ENCODE data around the gene CTSW. TPM values are rescaled to one million over a fixed set of nuclear protein-coding genes. Genes with fewer than 3 reads are reported as not detected.

Gene CTSW
- total and polyA plus RNA-seq, 9 donors, result 0.48 to 2.3 (median 0.75) TPM

DNA sequence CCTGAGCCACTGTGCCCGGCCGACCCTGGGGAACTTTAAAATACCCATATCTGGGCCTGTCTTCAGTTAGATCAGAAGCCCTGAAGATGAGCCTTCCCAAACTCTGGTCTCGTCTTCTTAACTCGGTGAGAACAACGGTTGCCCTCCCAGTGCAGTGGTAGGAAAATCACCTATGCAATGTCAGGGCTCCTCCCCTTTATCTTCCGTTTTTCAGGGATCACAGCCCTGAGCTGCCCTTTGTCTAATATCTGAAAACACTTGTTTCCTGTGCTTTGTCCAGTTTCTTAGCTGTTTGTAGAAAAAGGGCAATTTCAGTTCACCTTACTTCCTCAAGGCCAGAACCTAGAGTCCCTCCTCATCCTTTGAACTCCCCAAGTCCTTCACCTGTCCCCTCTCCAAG is 49.0 kb downstream of the CTSW start:
- H3K4me3 ChIP-seq (ENCODE audit: low read length), result no peak overlapping the region

DNA sequence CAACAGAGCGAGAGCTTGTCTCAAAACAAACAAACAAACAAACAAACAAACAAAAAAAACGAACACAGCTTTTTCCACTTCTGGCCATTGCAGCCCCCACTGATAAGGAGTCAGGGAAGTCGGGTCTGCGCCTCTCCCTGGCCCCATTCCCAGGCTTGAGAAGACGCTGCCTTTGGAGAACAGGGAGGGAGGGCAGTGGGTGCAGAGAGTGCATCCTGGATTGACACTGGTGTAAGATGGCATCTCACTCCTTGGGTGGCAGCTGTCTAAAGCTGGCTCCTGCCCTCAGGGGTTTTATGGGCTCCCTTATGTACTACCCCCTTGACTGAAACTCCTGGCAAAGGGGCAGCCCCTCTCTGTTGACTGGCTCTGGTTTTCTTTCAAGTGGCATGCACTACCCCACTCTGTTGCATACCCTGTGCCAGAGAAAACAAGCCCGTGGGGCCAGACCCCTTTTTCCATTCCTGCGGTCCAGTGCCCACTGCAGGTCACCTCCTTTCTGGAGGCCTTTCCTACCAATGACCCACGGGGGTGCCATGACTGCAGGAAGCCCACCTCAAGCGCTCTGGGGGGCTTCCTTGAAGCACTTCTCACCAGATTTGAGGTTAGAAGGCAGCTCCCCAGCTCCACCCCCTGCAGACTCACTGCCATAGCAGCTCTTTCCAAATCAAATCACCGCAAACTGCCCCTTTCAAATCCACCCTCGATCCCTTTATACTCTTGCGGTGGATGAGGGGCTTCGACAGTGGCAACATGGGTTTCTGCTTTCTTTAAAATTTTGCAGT is 52.3 kb downstream of the CTSW start:
- no peak overlapping the region for H3K4me3 ChIP-seq (ENCODE audit: low read length)
- H3K27ac ChIP-seq (ENCODE audit: low read length), result no peak overlapping the region
- H3K27me3 ChIP-seq (ENCODE audit: control insufficient read depth, insufficient read depth, low read length), result no peaks in the 10 kb centered on the region
- H3K36me3 ChIP-seq (ENCODE audit: control insufficient read depth, insufficient read depth, low read length), result no peaks in the 10 kb centered on the region
- no peaks in the 10 kb centered on the region for H3K4me1 ChIP-seq (ENCODE audit: control insufficient read depth, insufficient read depth, low read length)
- no peaks in the 10 kb centered on the region for H3K9me3 ChIP-seq (replicated peaks; ENCODE audit: control insufficient read depth, low read depth, low read length)
- DNase-seq, result no peak
- 60% methylated on average over 9 of the region's 13 CpGs for WGBS (ENCODE audit: insufficient coverage)

More for the DNA sequence above, 49.0 kb downstream of the CTSW start:
- Histone ChIP-seq H3K27me3 (ENCODE audit: control insufficient read depth, insufficient read depth, low read length) (no peaks in the 10 kb centered on the region), H3K9me3 (replicated peaks; ENCODE audit: control insufficient read depth, low read depth, low read length) (no peaks in the 10 kb centered on the region), H3K27ac (ENCODE audit: low read length) (no peak overlapping the region), H3K36me3 (ENCODE audit: control insufficient read depth, insufficient read depth, low read length) (no peaks in the 10 kb centered on the region), H3K4me1 (ENCODE audit: control insufficient read depth, insufficient read depth, low read length) (no peaks in the 10 kb centered on the region)
- DNase-seq, result no peak
- WGBS (ENCODE audit: insufficient coverage), result 80% methylated on average over 4 of the region's 6 CpGs

DNA sequence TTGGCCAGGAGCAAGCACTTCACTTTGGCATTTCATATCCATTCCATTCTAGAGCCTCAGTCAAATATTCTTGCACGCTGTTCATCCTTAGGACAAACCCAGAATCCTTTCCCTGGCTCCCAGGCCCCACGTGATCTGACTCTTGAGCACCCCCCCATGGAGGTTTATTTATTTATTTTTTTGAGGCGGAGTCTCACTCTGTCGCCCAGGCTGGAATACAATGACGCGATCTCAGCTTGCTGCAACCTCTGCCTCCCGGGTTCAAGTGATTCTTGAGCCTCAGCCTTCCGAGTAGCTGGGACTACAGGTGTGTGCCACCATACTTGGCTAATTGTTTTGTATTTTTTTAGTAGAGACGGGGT is 52.9 kb downstream of the CTSW start:
- Histone ChIP-seq H3K9me3 (replicated peaks; ENCODE audit: control insufficient read depth, low read depth, low read length) (no peaks in the 10 kb centered on the region), H3K36me3 (ENCODE audit: control insufficient read depth, insufficient read depth, low read length) (no peaks in the 10 kb centered on the region), H3K27me3 (ENCODE audit: control insufficient read depth, insufficient read depth, low read length) (no peaks in the 10 kb centered on the region), H3K27ac (ENCODE audit: low read length) (no peak overlapping the region), H3K4me1 (ENCODE audit: control insufficient read depth, insufficient read depth, low read length) (no peaks in the 10 kb centered on the region), H3K4me3 (ENCODE audit: low read length) (no peak overlapping the region)
- no peak for DNase-seq
- WGBS (ENCODE audit: insufficient coverage), result 44% methylated on average over 7 of the region's 9 CpGs

Other genes starting within 250 kb of the CTSW start
- 27.7 TPM for gene SIPA1, start 241.7 kb upstream of the CTSW start, total RNA-seq
- gene SIPA1, start 241.7 kb upstream of the CTSW start, polyA plus RNA-seq (ENCODE audit: insufficient read depth in 1 of 8, insufficient read length in 8 of 8, low replicate concordance in 1 of 8), result 10 to 100 TPM; 36.2 to 49.6 (median 40.9) TPM
- 18.8 TPM for gene RELA, start 216.9 kb upstream of the CTSW start, total RNA-seq
- gene RELA, start 216.9 kb upstream of the CTSW start, polyA plus RNA-seq (ENCODE audit: insufficient read depth in 1 of 8, insufficient read length in 8 of 8, low replicate concordance in 1 of 8), result 10 to 100 TPM; 38.6 to 54.2 (median 44.5) TPM
- 40.4 TPM for gene KAT5, start 167.6 kb upstream of the CTSW start, total RNA-seq
- gene KAT5, start 167.6 kb upstream of the CTSW start, polyA plus RNA-seq (ENCODE audit: insufficient read depth in 1 of 8, insufficient read length in 8 of 8, low replicate concordance in 1 of 8), result 10 to 100 TPM; 31.1 to 45.4 (median 39.7) TPM
- gene RNASEH2C, start 159.0 kb upstream of the CTSW start, total RNA-seq, result 35.1 TPM
- 10 to 100 TPM; 23.3 to 37.8 (median 25.6) TPM for gene RNASEH2C, start 159.0 kb upstream of the CTSW start, polyA plus RNA-seq (ENCODE audit: insufficient read depth in 1 of 8, insufficient read length in 8 of 8, low replicate concordance in 1 of 8)
- gene AP5B1, start 98.9 kb upstream of the CTSW start, total RNA-seq, result 1.6 TPM
- 1 to 10 TPM; 1.6 to 3.4 (median 2.2) TPM for gene AP5B1, start 98.9 kb upstream of the CTSW start, polyA plus RNA-seq (ENCODE audit: insufficient read depth in 1 of 8, insufficient read length in 8 of 8, low replicate concordance in 1 of 8)
- not detected for gene OVOL1, start 92.8 kb upstream of the CTSW start, total RNA-seq
- gene OVOL1, start 92.8 kb upstream of the CTSW start, polyA plus RNA-seq (ENCODE audit: insufficient read depth in 1 of 8, insufficient read length in 8 of 8, low replicate concordance in 1 of 8), result 1 to 10 TPM in 1 of 8 donors, under 1 TPM in 2, not detected in 5; 0.32 to 1.7 (median 0.41) TPM
- 0.98 TPM for gene SNX32, start 45.9 kb upstream of the CTSW start, total RNA-seq
- gene SNX32, start 45.9 kb upstream of the CTSW start, polyA plus RNA-seq (ENCODE audit: insufficient read depth in 1 of 8, insufficient read length in 8 of 8, low replicate concordance in 1 of 8), result 1 to 10 TPM in 7 of 8 donors, under 1 TPM in 1; 1.00 to 2.6 (median 1.5) TPM
- gene CFL1, start 21.7 kb upstream of the CTSW start, total RNA-seq, result 436 TPM
- gene CFL1, start 21.7 kb upstream of the CTSW start, polyA plus RNA-seq (ENCODE audit: insufficient read depth in 1 of 8, insufficient read length in 8 of 8, low replicate concordance in 1 of 8), result 100 to 1,000 TPM; 590 to 789 (median 728) TPM
- gene MUS81, start 19.4 kb upstream of the CTSW start, total RNA-seq, result 34.4 TPM
- 10 to 100 TPM; 35.7 to 49.5 (median 46.6) TPM for gene MUS81, start 19.4 kb upstream of the CTSW start, polyA plus RNA-seq (ENCODE audit: insufficient read depth in 1 of 8, insufficient read length in 8 of 8, low replicate concordance in 1 of 8)
- gene EFEMP2, start 7.0 kb upstream of the CTSW start, total RNA-seq, result 73.9 TPM
- gene EFEMP2, start 7.0 kb upstream of the CTSW start, polyA plus RNA-seq (ENCODE audit: insufficient read depth in 1 of 8, insufficient read length in 8 of 8, low replicate concordance in 1 of 8), result 100 to 1,000 TPM in 6 of 8 donors, 10 to 100 TPM in 2; 84.6 to 138 (median 116) TPM
- 47.1 TPM for gene FIBP, start 8.6 kb downstream of the CTSW start, total RNA-seq
- gene FIBP, start 8.6 kb downstream of the CTSW start, polyA plus RNA-seq (ENCODE audit: insufficient read depth in 1 of 8, insufficient read length in 8 of 8, low replicate concordance in 1 of 8), result 10 to 100 TPM; 52.9 to 63.8 (median 60.7) TPM
- 14.2 TPM for gene CCDC85B, start 10.8 kb downstream of the CTSW start, total RNA-seq
- gene CCDC85B, start 10.8 kb downstream of the CTSW start, polyA plus RNA-seq (ENCODE audit: insufficient read depth in 1 of 8, insufficient read length in 8 of 8, low replicate concordance in 1 of 8), result 10 to 100 TPM; 15.0 to 23.9 (median 21.8) TPM
- gene FOSL1, start 20.6 kb downstream of the CTSW start, total RNA-seq, result not detected
- gene FOSL1, start 20.6 kb downstream of the CTSW start, polyA plus RNA-seq (ENCODE audit: insufficient read depth in 1 of 8, insufficient read length in 8 of 8, low replicate concordance in 1 of 8), result under 1 TPM; 0.19 to 0.66 (median 0.46) TPM
- gene C11orf68, start 39.2 kb downstream of the CTSW start, total RNA-seq, result 13.6 TPM
- gene C11orf68, start 39.2 kb downstream of the CTSW start, polyA plus RNA-seq (ENCODE audit: insufficient read depth in 1 of 8, insufficient read length in 8 of 8, low replicate concordance in 1 of 8), result 10 to 100 TPM; 31.9 to 40.2 (median 36.8) TPM
- 74.4 TPM for gene DRAP1, start 39.6 kb downstream of the CTSW start, total RNA-seq
- gene DRAP1, start 39.6 kb downstream of the CTSW start, polyA plus RNA-seq (ENCODE audit: insufficient read depth in 1 of 8, insufficient read length in 8 of 8, low replicate concordance in 1 of 8), result 100 to 1,000 TPM in 2 of 8 donors, 10 to 100 TPM in 6; 73.4 to 105 (median 93.7) TPM
- 0.09 TPM for gene TSGA10IP, start 65.6 kb downstream of the CTSW start, total RNA-seq
- under 1 TPM in 4 of 8 donors, not detected in 4; 0.09 to 0.19 (median 0.12) TPM for gene TSGA10IP, start 65.6 kb downstream of the CTSW start, polyA plus RNA-seq (ENCODE audit: insufficient read depth in 1 of 8, insufficient read length in 8 of 8, low replicate concordance in 1 of 8)
- gene SART1, start 81.9 kb downstream of the CTSW start, total RNA-seq, result 27.6 TPM
- gene SART1, start 81.9 kb downstream of the CTSW start, polyA plus RNA-seq (ENCODE audit: insufficient read depth in 1 of 8, insufficient read length in 8 of 8, low replicate concordance in 1 of 8), result 10 to 100 TPM; 39.0 to 52.3 (median 42.9) TPM
- 26.0 TPM for gene EIF1AD, start 122.3 kb downstream of the CTSW start, total RNA-seq
- 10 to 100 TPM; 15.9 to 21.3 (median 18.6) TPM for gene EIF1AD, start 122.3 kb downstream of the CTSW start, polyA plus RNA-seq (ENCODE audit: insufficient read depth in 1 of 8, insufficient read length in 8 of 8, low replicate concordance in 1 of 8)
- gene BANF1, start 122.7 kb downstream of the CTSW start, total RNA-seq, result 35.7 TPM
- 100 to 1,000 TPM; 220 to 264 (median 246) TPM for gene BANF1, start 122.7 kb downstream of the CTSW start, polyA plus RNA-seq (ENCODE audit: insufficient read depth in 1 of 8, insufficient read length in 8 of 8, low replicate concordance in 1 of 8)
- not detected for gene CST6, start 132.2 kb downstream of the CTSW start, total RNA-seq
- gene CST6, start 132.2 kb downstream of the CTSW start, polyA plus RNA-seq (ENCODE audit: insufficient read depth in 1 of 8, insufficient read length in 8 of 8, low replicate concordance in 1 of 8), result 1 to 10 TPM in 1 of 8 donors, not detected in 7; 1.0 TPM
- gene CATSPER1, start 146.6 kb downstream of the CTSW start, total RNA-seq, result 0.09 TPM
- gene CATSPER1, start 146.6 kb downstream of the CTSW start, polyA plus RNA-seq (ENCODE audit: insufficient read depth in 1 of 8, insufficient read length in 8 of 8, low replicate concordance in 1 of 8), result under 1 TPM in 3 of 8 donors, not detected in 5; 0.16 to 0.19 (median 0.16) TPM
- gene GAL3ST3, start 169.3 kb downstream of the CTSW start, total RNA-seq, result 0.80 TPM
- gene GAL3ST3, start 169.3 kb downstream of the CTSW start, polyA plus RNA-seq (ENCODE audit: insufficient read depth in 1 of 8, insufficient read length in 8 of 8, low replicate concordance in 1 of 8), result 1 to 10 TPM in 3 of 8 donors, under 1 TPM in 5; 0.22 to 1.7 (median 0.93) TPM
- gene SF3B2, start 172.5 kb downstream of the CTSW start, total RNA-seq, result 96.9 TPM
- 100 to 1,000 TPM; 124 to 168 (median 144) TPM for gene SF3B2, start 172.5 kb downstream of the CTSW start, polyA plus RNA-seq (ENCODE audit: insufficient read depth in 1 of 8, insufficient read length in 8 of 8, low replicate concordance in 1 of 8)
- 13.2 TPM for gene PACS1, start 190.4 kb downstream of the CTSW start, total RNA-seq
- 10 to 100 TPM; 25.9 to 41.3 (median 32.0) TPM for gene PACS1, start 190.4 kb downstream of the CTSW start, polyA plus RNA-seq (ENCODE audit: insufficient read depth in 1 of 8, insufficient read length in 8 of 8, low replicate concordance in 1 of 8)